ENCODE data around the gene AOC1.
"Not testable (repeated sequence)": the region's sequence is repeated elsewhere in the genome, so short reads cannot be mapped to it uniquely, and the experiment has no call there.

AOC1 gene, protein sequence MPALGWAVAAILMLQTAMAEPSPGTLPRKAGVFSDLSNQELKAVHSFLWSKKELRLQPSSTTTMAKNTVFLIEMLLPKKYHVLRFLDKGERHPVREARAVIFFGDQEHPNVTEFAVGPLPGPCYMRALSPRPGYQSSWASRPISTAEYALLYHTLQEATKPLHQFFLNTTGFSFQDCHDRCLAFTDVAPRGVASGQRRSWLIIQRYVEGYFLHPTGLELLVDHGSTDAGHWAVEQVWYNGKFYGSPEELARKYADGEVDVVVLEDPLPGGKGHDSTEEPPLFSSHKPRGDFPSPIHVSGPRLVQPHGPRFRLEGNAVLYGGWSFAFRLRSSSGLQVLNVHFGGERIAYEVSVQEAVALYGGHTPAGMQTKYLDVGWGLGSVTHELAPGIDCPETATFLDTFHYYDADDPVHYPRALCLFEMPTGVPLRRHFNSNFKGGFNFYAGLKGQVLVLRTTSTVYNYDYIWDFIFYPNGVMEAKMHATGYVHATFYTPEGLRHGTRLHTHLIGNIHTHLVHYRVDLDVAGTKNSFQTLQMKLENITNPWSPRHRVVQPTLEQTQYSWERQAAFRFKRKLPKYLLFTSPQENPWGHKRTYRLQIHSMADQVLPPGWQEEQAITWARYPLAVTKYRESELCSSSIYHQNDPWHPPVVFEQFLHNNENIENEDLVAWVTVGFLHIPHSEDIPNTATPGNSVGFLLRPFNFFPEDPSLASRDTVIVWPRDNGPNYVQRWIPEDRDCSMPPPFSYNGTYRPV

DNA sequence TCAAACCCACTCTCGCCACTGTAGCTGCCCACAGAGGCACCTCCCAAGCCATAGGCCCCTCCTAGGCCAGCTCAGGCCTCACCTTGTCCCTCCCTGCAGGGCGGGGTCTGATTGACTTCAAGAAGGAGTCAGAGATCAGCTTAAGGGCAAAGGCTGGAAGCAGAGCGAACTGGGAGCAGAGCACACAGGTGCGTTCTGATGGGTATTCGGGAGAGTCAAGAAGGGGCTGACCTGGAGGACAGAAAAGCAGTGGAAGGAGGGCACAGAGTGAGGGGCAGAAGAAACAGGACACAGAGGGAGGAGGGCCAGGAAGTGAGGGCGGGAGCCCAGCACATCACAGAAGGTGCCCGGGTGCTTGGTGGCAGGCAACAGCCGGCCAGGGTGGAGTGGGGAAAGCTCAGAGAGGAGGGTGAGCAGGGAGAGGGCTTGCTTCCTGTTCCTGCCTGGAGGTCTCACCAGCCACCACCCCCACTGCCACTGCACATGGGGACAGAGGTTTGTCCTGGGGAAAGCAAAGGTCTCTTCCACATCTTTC lies at the start of gene AOC1:
Gene AOC1, plus strand, starts transcription at position 147 of the 535 bp plus-strand sequence. CDS start 3,954 bp downstream, outside the sequence.
- H3K4me3 ChIP-seq (ENCODE audit: low read depth, low read length), result no peak within 1 kb of the TSS
- TF ChIP-seq, protein P1, sequence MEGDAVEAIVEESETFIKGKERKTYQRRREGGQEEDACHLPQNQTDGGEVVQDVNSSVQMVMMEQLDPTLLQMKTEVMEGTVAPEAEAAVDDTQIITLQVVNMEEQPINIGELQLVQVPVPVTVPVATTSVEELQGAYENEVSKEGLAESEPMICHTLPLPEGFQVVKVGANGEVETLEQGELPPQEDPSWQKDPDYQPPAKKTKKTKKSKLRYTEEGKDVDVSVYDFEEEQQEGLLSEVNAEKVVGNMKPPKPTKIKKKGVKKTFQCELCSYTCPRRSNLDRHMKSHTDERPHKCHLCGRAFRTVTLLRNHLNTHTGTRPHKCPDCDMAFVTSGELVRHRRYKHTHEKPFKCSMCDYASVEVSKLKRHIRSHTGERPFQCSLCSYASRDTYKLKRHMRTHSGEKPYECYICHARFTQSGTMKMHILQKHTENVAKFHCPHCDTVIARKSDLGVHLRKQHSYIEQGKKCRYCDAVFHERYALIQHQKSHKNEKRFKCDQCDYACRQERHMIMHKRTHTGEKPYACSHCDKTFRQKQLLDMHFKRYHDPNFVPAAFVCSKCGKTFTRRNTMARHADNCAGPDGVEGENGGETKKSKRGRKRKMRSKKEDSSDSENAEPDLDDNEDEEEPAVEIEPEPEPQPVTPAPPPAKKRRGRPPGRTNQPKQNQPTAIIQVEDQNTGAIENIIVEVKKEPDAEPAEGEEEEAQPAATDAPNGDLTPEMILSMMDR (IDR thresholded peaks at IDR 0.05; ENCODE audit: low read depth, low read length), result no peak

DNA sequence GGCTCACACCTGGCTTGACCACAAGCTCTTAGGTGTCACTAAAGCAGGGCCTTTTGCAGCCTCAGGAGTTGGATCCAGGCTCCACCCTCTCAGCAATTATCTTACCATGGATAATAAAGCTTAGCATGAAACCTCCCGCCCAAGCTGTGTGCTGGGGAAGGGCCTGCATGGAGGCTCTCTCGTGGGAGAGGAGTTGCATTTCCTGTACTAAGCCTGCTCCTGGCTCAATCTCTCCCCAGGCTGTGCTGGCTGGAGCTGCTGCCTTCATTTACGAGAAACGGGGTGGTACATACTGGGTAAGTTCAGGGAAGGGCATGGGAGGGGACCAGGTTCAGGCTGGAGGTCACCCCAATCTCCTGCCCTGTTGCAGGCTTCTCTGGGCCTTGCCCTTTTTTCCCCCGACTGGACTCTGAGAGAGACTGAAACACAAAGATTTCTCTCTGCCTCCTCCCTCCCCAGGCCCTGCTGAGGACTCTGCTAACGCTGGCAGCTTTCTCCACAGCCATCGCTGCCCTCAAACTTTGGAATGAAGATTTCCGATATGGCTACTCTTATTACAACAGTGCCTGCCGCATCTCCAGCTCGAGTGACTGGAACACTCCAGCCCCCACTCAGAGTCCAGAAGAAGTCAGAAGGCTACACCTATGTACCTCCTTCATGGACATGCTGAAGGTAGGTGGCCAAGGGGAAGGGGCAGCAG lies 49.0 kb upstream of the AOC1 start:
- TF ChIP-seq, protein P1 (IDR thresholded peaks at IDR 0.05; ENCODE audit: low read depth, low read length), result no peak
- H3K4me3 ChIP-seq (ENCODE audit: low read depth, low read length), result no peak overlapping the region

DNA sequence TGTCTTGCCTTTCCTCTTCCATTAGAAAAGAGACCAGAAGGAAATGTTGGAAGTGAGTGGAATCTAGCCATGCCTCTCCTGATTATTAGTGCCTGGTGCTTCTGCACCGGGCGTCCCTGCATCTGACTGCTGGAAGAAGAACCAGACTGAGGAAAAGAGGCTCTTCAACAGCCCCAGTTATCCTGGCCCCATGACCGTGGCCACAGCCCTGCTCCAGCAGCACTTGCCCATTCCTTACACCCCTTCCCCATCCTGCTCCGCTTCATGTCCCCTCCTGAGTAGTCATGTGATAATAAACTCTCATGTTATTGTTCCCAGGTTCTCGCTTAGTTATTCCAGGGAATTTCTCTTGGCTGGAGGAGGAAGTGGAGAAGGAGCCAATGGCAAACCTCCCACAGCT lies 47.5 kb upstream of the AOC1 start:
- TF ChIP-seq, protein P1 (IDR thresholded peaks at IDR 0.05; ENCODE audit: low read depth, low read length), result no peak
- no peak overlapping the region for H3K4me3 ChIP-seq (ENCODE audit: low read depth, low read length)

DNA sequence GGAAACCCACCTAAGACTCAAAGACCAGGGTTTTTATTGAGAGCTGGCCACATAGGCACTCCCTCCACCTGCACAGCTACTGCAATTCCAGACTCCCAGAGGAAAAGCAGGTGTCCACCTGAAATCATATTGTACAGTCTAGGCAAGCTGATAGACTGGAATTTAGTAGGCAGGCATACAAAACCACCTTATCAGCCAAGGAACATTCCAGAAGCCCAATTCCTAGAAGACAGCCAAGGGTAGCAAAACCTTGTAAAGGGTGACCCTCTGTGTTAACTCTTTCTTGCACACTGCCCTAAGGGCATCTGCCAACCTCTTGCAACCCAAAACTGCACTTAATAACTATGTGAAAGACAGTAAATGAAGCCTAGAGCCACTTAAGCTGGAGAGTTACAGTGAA lies 46.5 kb upstream of the AOC1 start:
- TF ChIP-seq, protein P1 (IDR thresholded peaks at IDR 0.05; ENCODE audit: low read depth, low read length), result no peak
- no peak overlapping the region for H3K4me3 ChIP-seq (ENCODE audit: low read depth, low read length)

DNA sequence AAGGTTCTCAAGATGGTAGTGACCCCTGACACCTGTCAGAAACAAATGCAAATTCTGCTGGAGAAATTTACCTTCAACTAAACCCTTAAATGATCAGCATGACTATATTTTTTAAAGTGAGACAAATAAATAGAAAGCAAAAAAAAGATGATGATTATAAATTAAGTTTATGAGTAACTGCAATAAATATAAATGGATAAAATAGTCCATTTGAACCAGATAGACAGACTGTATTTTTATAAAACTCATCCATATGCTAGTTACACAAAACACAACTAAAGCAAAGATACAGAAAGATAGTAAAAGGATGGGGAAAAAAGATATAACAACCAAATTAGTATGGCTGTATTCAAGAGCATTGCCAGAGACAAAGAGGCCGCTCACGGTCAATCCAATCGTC lies 45.9 kb upstream of the AOC1 start:
- H3K4me3 ChIP-seq (ENCODE audit: low read depth, low read length), result no peak overlapping the region
- TF ChIP-seq, protein P1 (IDR thresholded peaks at IDR 0.05; ENCODE audit: low read depth, low read length), result no peak

DNA sequence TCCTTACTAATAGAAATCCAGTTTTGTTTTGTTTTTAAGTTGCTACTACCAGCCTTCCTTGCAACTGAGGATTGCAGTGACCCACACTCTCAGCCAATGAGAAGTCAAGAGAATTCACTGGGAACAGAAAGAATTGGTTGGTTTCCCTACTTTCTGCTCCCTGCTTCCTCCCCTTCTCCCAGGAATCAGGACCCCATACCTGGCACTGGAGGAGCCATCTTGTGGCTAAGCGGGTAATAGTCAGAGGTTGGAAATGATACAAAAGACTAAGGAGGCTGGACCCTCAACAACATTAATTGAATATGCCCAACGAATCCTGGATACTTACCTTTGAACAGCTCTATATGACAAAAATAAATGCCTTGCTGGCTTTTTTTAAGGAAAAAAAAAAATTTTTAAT lies 45.5 kb upstream of the AOC1 start:
- H3K4me3 ChIP-seq (ENCODE audit: low read depth, low read length), result no peak overlapping the region
- TF ChIP-seq, protein P1 (IDR thresholded peaks at IDR 0.05; ENCODE audit: low read depth, low read length), result no peak

DNA sequence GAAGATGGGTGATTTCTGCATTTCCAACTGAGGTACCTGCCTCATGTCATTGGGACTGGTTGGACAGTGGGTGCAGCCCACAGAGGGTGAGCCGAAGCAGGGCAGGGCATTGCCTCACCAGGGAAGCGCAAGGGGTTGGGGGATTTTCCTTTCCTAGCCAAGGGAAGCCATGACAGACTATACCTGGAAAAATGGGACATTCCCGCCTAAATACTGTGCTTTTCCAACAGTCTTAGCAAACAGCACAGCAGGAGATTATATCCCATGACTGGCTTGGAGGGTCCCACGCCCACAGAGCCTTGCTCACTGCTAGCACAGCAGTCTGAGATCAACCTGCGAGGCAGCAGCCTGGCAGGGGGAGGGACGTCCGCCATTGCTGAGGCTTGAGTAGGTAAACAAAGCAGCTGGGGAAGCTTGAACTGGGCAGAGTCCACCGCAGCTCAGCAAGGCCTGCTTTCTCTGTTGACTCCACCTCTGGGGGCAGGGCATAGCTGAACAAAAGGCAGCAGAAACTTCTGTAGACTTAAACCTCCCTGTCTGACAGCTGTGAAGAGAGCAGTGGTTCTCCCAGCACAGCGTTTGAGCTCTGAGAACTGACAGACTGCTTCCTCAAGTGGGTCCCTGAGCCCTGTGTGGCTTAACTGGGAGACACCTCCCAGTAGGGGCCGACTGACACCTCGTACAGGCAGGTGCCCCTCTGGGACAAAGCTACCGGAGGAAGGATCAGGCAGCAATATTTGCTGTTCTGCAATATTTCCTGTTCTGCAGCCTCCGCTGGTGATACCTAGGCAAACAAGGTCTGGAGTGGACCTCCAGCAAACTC lies 44.5 kb upstream of the AOC1 start:
- not testable (repeated sequence) for H3K4me3 ChIP-seq (ENCODE audit: low read depth, low read length)

Measured in WI38 (cell line).